Measurements from ENCODE around the gene PLA2G4E.

DNA sequence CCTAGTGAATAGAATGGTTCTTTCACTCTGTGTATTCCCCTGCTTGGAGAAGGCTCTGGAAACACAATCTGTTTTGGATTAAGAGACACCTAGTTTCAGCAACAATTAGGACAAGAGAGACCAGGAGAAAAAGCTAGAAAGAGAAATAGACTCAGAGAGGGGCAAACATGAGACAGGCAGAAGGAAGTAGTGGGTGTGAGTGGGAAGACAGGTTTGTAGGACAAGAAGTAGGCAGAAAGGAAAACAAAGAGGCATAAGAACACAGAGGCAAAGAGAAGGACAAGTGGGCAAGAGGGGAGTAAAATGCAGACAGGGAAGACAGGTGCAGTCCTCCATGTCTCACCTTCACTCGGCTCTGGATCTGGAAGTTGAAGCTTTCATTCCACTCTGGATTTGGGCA, 13.5 kb downstream of the PLA2G4E start:
- TF ChIP-seq, protein P1, sequence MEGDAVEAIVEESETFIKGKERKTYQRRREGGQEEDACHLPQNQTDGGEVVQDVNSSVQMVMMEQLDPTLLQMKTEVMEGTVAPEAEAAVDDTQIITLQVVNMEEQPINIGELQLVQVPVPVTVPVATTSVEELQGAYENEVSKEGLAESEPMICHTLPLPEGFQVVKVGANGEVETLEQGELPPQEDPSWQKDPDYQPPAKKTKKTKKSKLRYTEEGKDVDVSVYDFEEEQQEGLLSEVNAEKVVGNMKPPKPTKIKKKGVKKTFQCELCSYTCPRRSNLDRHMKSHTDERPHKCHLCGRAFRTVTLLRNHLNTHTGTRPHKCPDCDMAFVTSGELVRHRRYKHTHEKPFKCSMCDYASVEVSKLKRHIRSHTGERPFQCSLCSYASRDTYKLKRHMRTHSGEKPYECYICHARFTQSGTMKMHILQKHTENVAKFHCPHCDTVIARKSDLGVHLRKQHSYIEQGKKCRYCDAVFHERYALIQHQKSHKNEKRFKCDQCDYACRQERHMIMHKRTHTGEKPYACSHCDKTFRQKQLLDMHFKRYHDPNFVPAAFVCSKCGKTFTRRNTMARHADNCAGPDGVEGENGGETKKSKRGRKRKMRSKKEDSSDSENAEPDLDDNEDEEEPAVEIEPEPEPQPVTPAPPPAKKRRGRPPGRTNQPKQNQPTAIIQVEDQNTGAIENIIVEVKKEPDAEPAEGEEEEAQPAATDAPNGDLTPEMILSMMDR (IDR thresholded peaks at IDR 0.05), result no peak
- no peak for TF ChIP-seq EP300 (IDR thresholded peaks at IDR 0.05)
